Tibial nerve (tissue), 4 donors: Measurements from ENCODE around the gene RAPGEF6. TPM values are rescaled to one million over a fixed set of nuclear protein-coding genes. Genes with fewer than 3 reads are reported as not detected.

Experiments used
- DNase-seq, 2 donors: peaks; one replicate each; pipeline ENCODE4 v3.0.0-alpha.2; 2019; ENCODE audit warnings: low spot score in 2 of 2
- H3K27ac ChIP-seq, 4 donors: fragments of 200-600 bp; sonication (generic) in 3 of 4; one replicate each; pipeline ENCODE4 v1.5.1; 2017 to 2019; ENCODE audit warnings: mild to moderate bottlenecking in 1 of 4
- H3K27me3 ChIP-seq, 2 donors: fragments of 200-600 bp; sonication (generic) in 1 of 2; one replicate each; pipeline versions ENCODE4 v1.5.1 to v1.6.0; 2017 to 2019
- H3K36me3 ChIP-seq, 3 donors: fragments of 200-600 bp; sonication (generic); one replicate each; pipeline ENCODE4 v1.5.1; 2018 to 2019
- H3K4me1 ChIP-seq, 4 donors: fragments of 200-600 bp; sonication (generic) in 3 of 4; one replicate each; pipeline ENCODE4 v1.5.1; 2017 to 2019
- H3K4me3 ChIP-seq, 4 donors: fragments of 200-600 bp; sonication (generic) in 3 of 4; one replicate each; pipeline ENCODE4 v1.5.1; 2017 to 2019; ENCODE audit warnings: mild to moderate bottlenecking in 1 of 4, moderate library complexity in 1 of 4
- H3K9me3 ChIP-seq, 4 donors: fragments of 200-600 bp; sonication (generic) in 3 of 4; one replicate each; pipeline ENCODE4 v1.5.1; 2017 to 2019
- CTCF ChIP-seq, 5 experiments: fragments of 200-600 bp in 3 of 5; fragments of 450-650 bp in 2 of 5; sonication (generic) in 3 of 5; IDR thresholded peaks; one replicate each; pipeline ENCODE4 v1.5.1; 2016 to 2019; ENCODE audit warnings: antibody characterized with exemption in 5 of 5, mild to moderate bottlenecking in 3 of 5, moderate library complexity in 2 of 5
- EP300 ChIP-seq, 2 donors: sonication (generic); formaldehyde crosslinking; IDR thresholded peaks; one replicate each; pipeline ENCODE4 v1.6.1; 2017; ENCODE audit warnings: antibody characterized with exemption in 2 of 2, mild to moderate bottlenecking in 1 of 2
- POLR2A ChIP-seq, 2 donors: fragments of 450-650 bp; IDR thresholded peaks; one replicate each; pipeline ENCODE4 v1.6.1; 2017; ENCODE audit warnings: antibody characterized with exemption in 2 of 2, mild to moderate bottlenecking in 2 of 2, moderate library complexity in 2 of 2
- WGBS, 2 donors: methylation state at CpG; one replicate each; pipeline ENCODE4 v1.1.5; 2018; 5-methylcytosine and 5-hydroxymethylcytosine counted together
- total RNA-seq, 4 donors: library from RNA; depleted of rRNA; stranded (reverse); fragments of >200 nt; gene quantifications; one replicate each; pipeline ENCODE4 v1.1.0, GENCODE V29; 2016

The RAPGEF6 gene
- total RNA-seq, 4 donors from 2014 or later = 25.1 to 36.4 (median 26.6) TPM

GRCh38 chr5:131579917-131580671 lies 54.9 kb downstream of the RAPGEF6 start:
- Histone ChIP-seq H3K36me3 (peaks cover 0 to 9% (median 0%) of the 10 kb centered on the region in 3 donors), H3K27me3 (no peaks in the 10 kb centered on the region), H3K9me3 (no peaks in the 10 kb centered on the region), H3K27ac (no peak overlapping the region), H3K4me3 (no peak overlapping the region), H3K4me1 (no peaks in the 10 kb centered on the region)
- no peak for DNase-seq
- TF ChIP-seq CTCF (IDR thresholded peaks at IDR 0.05) (no peak), POLR2A (IDR thresholded peaks at IDR 0.05) (no peak), EP300 (IDR thresholded peaks at IDR 0.05) (no peak)
- 96 to 97% methylated on average over 24 to 29 of the region's 38 CpGs for WGBS, 2 donors

GRCh38 chr5:131575660-131576227 lies 59.3 kb downstream of the RAPGEF6 start:
- TF ChIP-seq CTCF (IDR thresholded peaks at IDR 0.05) = no peak
- TF ChIP-seq POLR2A (IDR thresholded peaks at IDR 0.05) = no peak
- no peak for TF ChIP-seq EP300 (IDR thresholded peaks at IDR 0.05)
- Histone ChIP-seq H3K36me3 (peaks cover 0 to 9% (median 0%) of the 10 kb centered on the region in 3 donors), H3K9me3 (no peaks in the 10 kb centered on the region), H3K4me1 (no peaks in the 10 kb centered on the region), H3K4me3 (no peak overlapping the region), H3K27me3 (no peaks in the 10 kb centered on the region), H3K27ac (no peak overlapping the region)
- no peak for DNase-seq
- WGBS, 2 donors = 98% methylated on average over 8 of the region's 8 CpGs

- DNase-seq = no peak
- H3K9me3 ChIP-seq = no peaks in the 10 kb centered on the region
Measured at GRCh38 chr5:131571669-131572168, 63.3 kb downstream of the RAPGEF6 start.

GRCh38 chr5:131570757-131571156 lies 64.3 kb downstream of the RAPGEF6 start:
- Histone ChIP-seq H3K27me3 (no peaks in the 10 kb centered on the region), H3K4me3 (no peak overlapping the region), H3K36me3 (peaks cover 0 to 7% (median 0%) of the 10 kb centered on the region in 3 donors), H3K4me1 (no peaks in the 10 kb centered on the region), H3K9me3 (no peaks in the 10 kb centered on the region), H3K27ac (no peak overlapping the region)
- no peak for TF ChIP-seq CTCF (IDR thresholded peaks at IDR 0.05)
- no peak for TF ChIP-seq EP300 (IDR thresholded peaks at IDR 0.05)
- WGBS, 2 donors = 91 to 95% methylated on average over 7 of the region's 7 CpGs
- DNase-seq = no peak

More at GRCh38 chr5:131571669-131572168, 63.3 kb downstream of the RAPGEF6 start:
- 91 to 94% methylated on average over 9 of the region's 9 CpGs for WGBS, 2 donors
- H3K36me3 ChIP-seq = peaks cover 0 to 7% (median 0%) of the 10 kb centered on the region in 3 donors
- no peaks in the 10 kb centered on the region for H3K27me3 ChIP-seq
- TF ChIP-seq EP300 (IDR thresholded peaks at IDR 0.05) = no peak
- no peak for TF ChIP-seq CTCF (IDR thresholded peaks at IDR 0.05)
- no peak for TF ChIP-seq POLR2A (IDR thresholded peaks at IDR 0.05)
- no peaks in the 10 kb centered on the region for H3K4me1 ChIP-seq
- no peak overlapping the region for H3K4me3 ChIP-seq
- H3K27ac ChIP-seq = no peak overlapping the region

GRCh38 chr5:131564229-131564652 lies 70.8 kb downstream of the RAPGEF6 start:
- H3K27ac ChIP-seq = no peak overlapping the region
- H3K27me3 ChIP-seq = no peaks in the 10 kb centered on the region
- TF ChIP-seq CTCF (IDR thresholded peaks at IDR 0.05) = no peak
- no peak for TF ChIP-seq POLR2A (IDR thresholded peaks at IDR 0.05)
- no peak for TF ChIP-seq EP300 (IDR thresholded peaks at IDR 0.05)
- peaks cover 0 to 12% (median 0%) of the 10 kb centered on the region in 3 donors for H3K36me3 ChIP-seq
- no peak for DNase-seq
- H3K9me3 ChIP-seq = no peaks in the 10 kb centered on the region
- H3K4me1 ChIP-seq = peaks cover 0 to 11% (median 0%) of the 10 kb centered on the region in 4 donors
- 75 to 76% methylated on average over 4 of the region's 4 CpGs for WGBS, 2 donors
- no peak overlapping the region for H3K4me3 ChIP-seq
